Smooth muscle cell (in vitro differentiated cells): ENCODE data around the gene LRRIQ3. TPM values are rescaled to one million over a fixed set of nuclear protein-coding genes. Genes with fewer than 3 reads are reported as not detected.
"Not testable (repeated sequence)": the region's sequence is repeated elsewhere in the genome, so short reads cannot be mapped to it uniquely, and the experiment has no call there.

Source experiments
- DNase-seq: peaks from one replicate; lab custom pipeline; 2025; ENCODE audit not compliant: unreplicated experiment; lab: John Stamatoyannopoulos, UW
- H2AFZ ChIP-seq: fragments of 200-600 bp; sonication (generic); 2 replicates; pipeline ENCODE4 v1.6.0; 2016; ENCODE audit warnings: antibody characterized with exemption, low read depth, mild to moderate bottlenecking
- H3F3A ChIP-seq: fragments of 200-600 bp; sonication (generic); 2 replicates; pipeline ENCODE4 v1.6.0; 2017; ENCODE audit warnings: antibody characterized with exemption, low read depth
- H3K27ac ChIP-seq: fragments of 200-600 bp; sonication (generic); 2 replicates; pipeline ENCODE4 v1.5.1; 2016; ENCODE audit warnings: low read depth, mild to moderate bottlenecking
- H3K27me3 ChIP-seq: fragments of 200-600 bp; sonication (generic); 2 replicates; pipeline ENCODE4 v1.6.1; 2016; ENCODE audit warnings: low read depth, mild to moderate bottlenecking
- H3K36me3 ChIP-seq: fragments of 200-600 bp; sonication (generic); 2 replicates; pipeline ENCODE4 v1.5.1; 2016; ENCODE audit warnings: low read depth
- H3K4me1 ChIP-seq: fragments of 200-600 bp; sonication (generic); 2 replicates; pipeline ENCODE4 v1.5.1; 2016; ENCODE audit warnings: low read depth
- H3K4me2 ChIP-seq: fragments of 200-600 bp; sonication (generic); 2 replicates; pipeline ENCODE4 v1.6.0; 2016; ENCODE audit warnings: mild to moderate bottlenecking
- H3K4me3 ChIP-seq: fragments of 200-600 bp; sonication (generic); 2 replicates; pipeline ENCODE4 v1.5.1; 2016; ENCODE audit warnings: mild to moderate bottlenecking
- H3K79me2 ChIP-seq: fragments of 200-600 bp; sonication (generic); 2 replicates; pipeline ENCODE4 v1.6.0; 2016; ENCODE audit warnings: low read depth, mild to moderate bottlenecking
- H3K9ac ChIP-seq: fragments of 200-600 bp; sonication (generic); 2 replicates; pipeline ENCODE4 v1.6.0; 2016; ENCODE audit warnings: low read depth
- H3K9me3 ChIP-seq: fragments of 200-600 bp; sonication (generic); replicated peaks from 2 replicates; pipeline ENCODE4 v1.5.1; 2016; ENCODE audit warnings: low read depth
- H4K20me1 ChIP-seq: fragments of 200-600 bp; sonication (generic); 2 replicates; pipeline ENCODE4 v1.6.0; 2016; ENCODE audit warnings: low read depth
- CTCF ChIP-seq: fragments of 200-600 bp; sonication (generic); IDR thresholded peaks from 2 replicates; pipeline ENCODE4 v1.5.1; 2017; ENCODE audit warnings: borderline replicate concordance, mild to moderate bottlenecking, antibody characterized with exemption; ENCODE audit not compliant: insufficient read depth, poor library complexity, severe bottlenecking
- WGBS: methylation state at CpG from one replicate; pipeline ENCODE4 v1.1.7; 2016; ENCODE audit warnings: low lambda C conversion rate; 5-methylcytosine and 5-hydroxymethylcytosine counted together
- polyA plus RNA-seq: library from polyadenylated mRNA; unstranded; fragments of >200 nt; fragmentation: Nextera tagmentation; extraction: Ambion mirVana; gene quantifications from 2 replicates; pipeline ENCODE4 v1.2.1, GENCODE V29; 2016
- total RNA-seq: library from RNA; depleted of rRNA; stranded (reverse); fragments of >200 nt; gene quantifications from 2 replicates; pipeline ENCODE4 v1.2.3, GENCODE V29; 2014

The LRRIQ3 gene
- total and polyA plus RNA-seq, 2 experiments from 2014 or later = 0.31 TPM; not detected in 1

GRCh38 chr1:74160046-74160445 is 37.9 kb downstream of the LRRIQ3 start:
- no peak overlapping the region for H3K27ac ChIP-seq
- H3K9me3 ChIP-seq = no peaks in the 10 kb centered on the region
- DNase-seq = no peak
- no peak overlapping the region for H3K4me2 ChIP-seq
- TF ChIP-seq CTCF = no peak
- H3K36me3 ChIP-seq = no peaks in the 10 kb centered on the region
- no peak overlapping the region for H2AFZ ChIP-seq
- no peaks in the 10 kb centered on the region for H3K4me1 ChIP-seq
- peaks cover 4% of the 10 kb centered on the region for H3K27me3 ChIP-seq
- no peak overlapping the region for H3K4me3 ChIP-seq
- H3K79me2 ChIP-seq = no peaks in the 10 kb centered on the region
- no peak overlapping the region for H3K9ac ChIP-seq
- WGBS = 81% methylated on average over 2 of the region's 2 CpGs
- no peaks in the 10 kb centered on the region for H3F3A ChIP-seq
- H4K20me1 ChIP-seq = no peaks in the 10 kb centered on the region

GRCh38 chr1:74145086-74145485 is 52.9 kb downstream of the LRRIQ3 start:
- H3K4me3 ChIP-seq = no peak overlapping the region
- H3K36me3 ChIP-seq = no peaks in the 10 kb centered on the region
- H3K27ac ChIP-seq = no peak overlapping the region
- no peaks in the 10 kb centered on the region for H3K9me3 ChIP-seq
- no peaks in the 10 kb centered on the region for H3F3A ChIP-seq
- H3K79me2 ChIP-seq = no peaks in the 10 kb centered on the region
- no peak for DNase-seq
- H3K4me2 ChIP-seq = no peak overlapping the region
- no peak overlapping the region for H3K9ac ChIP-seq
- H2AFZ ChIP-seq = no peak overlapping the region
- TF ChIP-seq CTCF = no peak
- WGBS = 90% methylated on average over 4 of the region's 4 CpGs
- H3K27me3 ChIP-seq = no peaks in the 10 kb centered on the region
- peaks cover 7% of the 10 kb centered on the region for H3K4me1 ChIP-seq
- H4K20me1 ChIP-seq = no peaks in the 10 kb centered on the region

- not testable (repeated sequence) for H3F3A ChIP-seq, H3K9me3 ChIP-seq, H3K36me3 ChIP-seq, H4K20me1 ChIP-seq, H3K27ac ChIP-seq, H3K4me1 ChIP-seq, H3K27me3 ChIP-seq, H3K4me2 ChIP-seq, H3K79me2 ChIP-seq, H2AFZ ChIP-seq, H3K4me3 ChIP-seq, DNase-seq, H3K9ac ChIP-seq
- WGBS = 98% methylated on average over 4 of the region's 4 CpGs
These were observed 80.6 kb downstream of the LRRIQ3 start for GRCh38 chr1:74117370-74117769.

GRCh38 chr1:74113333-74113732 is 84.6 kb downstream of the LRRIQ3 start:
- TF ChIP-seq CTCF = no peak
- no peak for DNase-seq
- no peaks in the 10 kb centered on the region for H4K20me1 ChIP-seq
- no peaks in the 10 kb centered on the region for H3K4me1 ChIP-seq
- no peak overlapping the region for H3K4me3 ChIP-seq
- no peak overlapping the region for H2AFZ ChIP-seq
- H3K9ac ChIP-seq = no peak overlapping the region
- H3K36me3 ChIP-seq = no peaks in the 10 kb centered on the region
- H3K79me2 ChIP-seq = no peaks in the 10 kb centered on the region
- no peaks in the 10 kb centered on the region for H3F3A ChIP-seq
- no peak overlapping the region for H3K27ac ChIP-seq
- H3K27me3 ChIP-seq = no peaks in the 10 kb centered on the region
- WGBS = 76% methylated on average over 3 of the region's 3 CpGs
- no peak overlapping the region for H3K4me2 ChIP-seq
- H3K9me3 ChIP-seq = no peaks in the 10 kb centered on the region
